Measurements from ENCODE around the gene GPR137C.

Gene GPR137C

GRCh38 chr14:52552063-52552988 lies at the start of gene GPR137C, which contains the start of gene TXNDC16:
Gene GPR137C, plus strand, starts transcription at chr14:52552836. Its CDS starts 312 bp downstream, at chr14:52553148.
Gene TXNDC16, minus strand, starts transcription at chr14:52552505. Its CDS starts 8,948 bp downstream, at chr14:52543557.
- peak; percentile 96 for DNase-seq (ENCODE audit: low spot score)

GRCh38 chr14:52513249-52513648 lies 39.4 kb upstream of the GPR137C start:
- DNase-seq (ENCODE audit: low spot score): no peak

- DNase-seq (ENCODE audit: low spot score): no peak
Measured at GRCh38 chr14:52514046-52514811, 38.4 kb upstream of the GPR137C start.

- no peak for DNase-seq (ENCODE audit: low spot score)
Measured at GRCh38 chr14:52522033-52522432, 30.6 kb upstream of the GPR137C start.

GRCh38 chr14:52522581-52523345 lies 29.9 kb upstream of the GPR137C start:
- no peak for DNase-seq (ENCODE audit: low spot score)

- DNase-seq (ENCODE audit: low spot score): no peak
Measured at GRCh38 chr14:52527052-52527451, 25.6 kb upstream of the GPR137C start.

- DNase-seq (ENCODE audit: low spot score): no peak
Measured at GRCh38 chr14:52531481-52531880, 21.2 kb upstream of the GPR137C start.

GRCh38 chr14:52536269-52536668 lies 16.4 kb upstream of the GPR137C start:
- DNase-seq (ENCODE audit: low spot score): no peak

- DNase-seq (ENCODE audit: low spot score): no peak
Measured at GRCh38 chr14:52538623-52539022, 14.0 kb upstream of the GPR137C start.

GRCh38 chr14:52545584-52546317 lies 6.9 kb upstream of the GPR137C start:
- DNase-seq (ENCODE audit: low spot score): no peak

- no peak for DNase-seq (ENCODE audit: low spot score)
Measured at GRCh38 chr14:52546318-52546670, 6.3 kb upstream of the GPR137C start.

GRCh38 chr14:52547027-52547426 lies 5.6 kb upstream of the GPR137C start:
- DNase-seq (ENCODE audit: low spot score): no peak

GRCh38 chr14:52547526-52547925 lies 5.1 kb upstream of the GPR137C start:
- no peak for DNase-seq (ENCODE audit: low spot score)

- no peak for DNase-seq (ENCODE audit: low spot score)
Measured at GRCh38 chr14:52550661-52551060, 2.0 kb upstream of the GPR137C start.

- DNase-seq (ENCODE audit: low spot score): no peak
Measured at GRCh38 chr14:52551205-52551604, 1.4 kb upstream of the GPR137C start.

- no peak for DNase-seq (ENCODE audit: low spot score)
Measured at GRCh38 chr14:52551696-52552062, 957 bp upstream of the GPR137C start.

- peak; percentile 8 for DNase-seq (ENCODE audit: low spot score)
Measured at GRCh38 chr14:52553002-52553670, 500 bp downstream of the GPR137C start.

- DNase-seq (ENCODE audit: low spot score): peak; percentile 31
Measured at GRCh38 chr14:52553671-52554575, 1.3 kb downstream of the GPR137C start.

- no peak for DNase-seq (ENCODE audit: low spot score)
Measured at GRCh38 chr14:52558688-52559087, 6.1 kb downstream of the GPR137C start.

GRCh38 chr14:52563120-52563519 lies 10.5 kb downstream of the GPR137C start:
- no peak for DNase-seq (ENCODE audit: low spot score)

All from COLO829 (cell line).